HepG2 (cell line): ENCODE measurements around the gene SPATA13. TPM values are rescaled to one million over a fixed set of nuclear protein-coding genes. Genes with fewer than 3 reads are reported as not detected.

ENCODE experiments used
- ATAC-seq: fragments of 200-7000 bp; cut with Tn5 transposase; 3 replicates; pipeline ENCODE4 v1.9.1; 2020; ENCODE audit warnings: mild to moderate bottlenecking, moderate library complexity
- BruUV-seq: library from RNA; stranded (reverse); fragments of 400-500 nt; replicated peaks from 2 replicates; lab custom pipeline; 2021; lab: Mats Ljungman, UMichigan
- CTCF ChIA-PET: fragments of 300-600 bp; formaldehyde crosslinking; extraction: SDS; loops from one replicate; lab custom pipeline; 2021; ENCODE audit warnings: low total read pairs, inconsistent platforms, low intra/inter-chr PET ratio; lab: Yijun Ruan, JAX
- POLR2A ChIA-PET: fragments of 350-600 bp; sonication (Branson Sonifier 250); formaldehyde crosslinking; loops from one replicate; lab custom pipeline; 2020; ENCODE audit warnings: antibody characterized with exemption, inconsistent platforms; lab: Yijun Ruan, JAX
- DNase-seq: peaks from one replicate; pipeline ENCODE4 v3.0.0-alpha.2; 2015; ENCODE audit warnings: low spot score
- FAIRE-seq: peaks from 3 replicates; lab custom pipeline; 2011; peaks lifted over from hg19 to GRCh38; lab: Jason Lieb, UNC
- H2AFZ ChIP-seq: one replicate; pipeline ENCODE4 v1.6.1; 2011; ENCODE audit warnings: low read length, inconsistent platforms
- H3K27ac ChIP-seq: fragments of 300-600 bp; 3 replicates; pipeline ENCODE4 v1.8.0; 2011; ENCODE audit warnings: mixed run types, mild to moderate bottlenecking, mixed read lengths, low read length, inconsistent platforms; ENCODE audit not compliant: insufficient read depth; ENCODE audit errors: extremely low read length
- H3K27me3 ChIP-seq, 2 experiments: fragments of 200-600 bp in 1 of 2; 2 replicates in 1 of 2; 3 replicates in 1 of 2; pipeline versions ENCODE4 v1.6.0 to v1.8.0; 2011; ENCODE audit warnings: low read length in 2 of 2, mild to moderate bottlenecking in 2 of 2, moderate library complexity in 2 of 2, inconsistent platforms in 1 of 2; ENCODE audit not compliant: insufficient read depth in 2 of 2, control insufficient read depth in 1 of 2
- H3K36me3 ChIP-seq, 2 experiments: fragments of 200-600 bp in 1 of 2; replicated peaks in 1 of 2; 2 replicates in 1 of 2; 3 replicates in 1 of 2; pipeline versions ENCODE4 v1.5.1 to v1.8.0; 2011; ENCODE audit warnings: low read length in 2 of 2, inconsistent platforms in 1 of 2; ENCODE audit not compliant: insufficient read depth in 2 of 2, control insufficient read depth in 1 of 2
- H3K4me1 ChIP-seq: 2 replicates; pipeline ENCODE4 v1.5.1; 2012; ENCODE audit warnings: low read length, inconsistent platforms; ENCODE audit not compliant: insufficient read depth
- H3K4me2 ChIP-seq: 2 replicates; pipeline ENCODE4 v1.6.0; 2011; ENCODE audit warnings: low read depth, low read length, inconsistent platforms
- H3K4me3 ChIP-seq, 3 experiments: fragments of 200-600 bp in 1 of 3; sonication (generic), shearing (Covaris generic) in 1 of 3; replicated peaks in 1 of 3; 2 replicates each; pipeline ENCODE4 v1.5.1; 2011 to 2016; ENCODE audit warnings: low read length in 3 of 3, inconsistent platforms in 2 of 3, low read depth in 2 of 3, mild to moderate bottlenecking in 2 of 3, control low read depth in 1 of 3, mixed read lengths in 1 of 3; ENCODE audit not compliant: insufficient read depth in 1 of 3
- H3K79me2 ChIP-seq: one replicate; pipeline ENCODE4 v1.6.1; 2011; ENCODE audit warnings: low read length, inconsistent platforms; ENCODE audit not compliant: insufficient read depth
- H3K9ac ChIP-seq: 2 replicates; pipeline ENCODE4 v1.6.0; 2011; ENCODE audit warnings: mild to moderate bottlenecking, low read depth, low read length, inconsistent platforms; ENCODE audit not compliant: insufficient read depth
- H3K9me3 ChIP-seq: 2 replicates; pipeline ENCODE4 v1.5.1; 2012; ENCODE audit warnings: mild to moderate bottlenecking, low read length
- H4K20me1 ChIP-seq: 2 replicates; pipeline ENCODE4 v1.6.0; 2011; ENCODE audit warnings: inconsistent platforms, mild to moderate bottlenecking, low read length, moderate library complexity; ENCODE audit not compliant: insufficient read depth
- ARID5B ChIP-seq: IDR thresholded peaks from 2 replicates; pipeline ENCODE4 v1.4.0; 2020; ENCODE audit warnings: mild to moderate bottlenecking, missing genetic modification reagents
- EEA1 ChIP-seq: sonication (generic); formaldehyde crosslinking; IDR thresholded peaks from 2 replicates; pipeline ENCODE4 v1.5.1; 2020; ENCODE audit warnings: mild to moderate bottlenecking, missing genetic modification reagents, borderline replicate concordance
- FOXK1 ChIP-seq: sonication (generic); formaldehyde crosslinking; IDR thresholded peaks from 2 replicates; pipeline ENCODE4 v1.4.0; 2020; ENCODE audit warnings: low read depth, missing genetic modification reagents, borderline replicate concordance
- GMEB1 ChIP-seq: sonication (generic); formaldehyde crosslinking; IDR thresholded peaks from 2 replicates; pipeline ENCODE4 v1.5.1; 2020; ENCODE audit warnings: missing genetic modification reagents, mild to moderate bottlenecking, borderline replicate concordance
- HMGA1 ChIP-seq: sonication (generic); formaldehyde crosslinking; conservative IDR thresholded peaks from 2 replicates; pipeline ENCODE4 v1.4.0; 2020; ENCODE audit warnings: missing genetic modification reagents
- HOMEZ ChIP-seq: IDR thresholded peaks from 2 replicates; pipeline ENCODE4 v1.6.1; 2016; ENCODE audit warnings: low read depth
- ZMYM2 ChIP-seq: sonication (generic); formaldehyde crosslinking; IDR thresholded peaks from 2 replicates; pipeline ENCODE4 v1.8.0; 2022; ENCODE audit warnings: mild to moderate bottlenecking, missing genetic modification reagents
- ZNF609 ChIP-seq: sonication (generic); formaldehyde crosslinking; IDR thresholded peaks from 2 replicates; pipeline ENCODE4 v1.4.0; 2020; ENCODE audit warnings: mild to moderate bottlenecking, missing genetic modification reagents, borderline replicate concordance
- ZNF766 ChIP-seq: sonication (generic); formaldehyde crosslinking; IDR thresholded peaks from 2 replicates; pipeline ENCODE4 v1.5.0; 2020; ENCODE audit warnings: missing genetic modification reagents, borderline replicate concordance
- ZSCAN21 ChIP-seq: sonication (generic); formaldehyde crosslinking; IDR thresholded peaks from 2 replicates; pipeline ENCODE4 v1.8.0; 2022; ENCODE audit warnings: mild to moderate bottlenecking, missing genetic modification reagents, moderate library complexity, borderline replicate concordance
- WGBS: methylation state at CpG from one replicate; pipeline ENCODE4 v1.1.6; 2017; ENCODE audit warnings: low lambda C conversion rate; 5-methylcytosine and 5-hydroxymethylcytosine counted together
- in situ Hi-C: cut with HindIII; loops from 2 replicates; pipeline ENCODE4 v1.10.0; 2017; ENCODE audit warnings: low pct_unique_long_range_greater_than_20kb; ENCODE audit not compliant: extremely low pct_ligation_motif_present
- intact Hi-C: fragments of 100-400 bp; cut with micrococcal nuclease; formaldehyde crosslinking; loops from one replicate; pipeline ENCODE4 v1.10.0; 2022; ENCODE audit not compliant: unreplicated experiment
- polyA plus RNA-seq, 8 experiments: library from polyadenylated mRNA; depleted of rRNA in 3 of 8; stranded (reverse) in 7 of 8; unstranded in 1 of 8; fragments of >200 nt; fragmentation: Illumina TruSeq in 4 of 8; extraction: Trizol in 4 of 8; gene quantifications; 2 replicates each; pipeline versions ENCODE4 v1.2.1 to v1.2.3, GENCODE V29; 2011 to 2016; ENCODE audit warnings: low read depth in 4 of 8, missing spikeins in 1 of 8, mixed read lengths in 1 of 8; ENCODE audit not compliant: insufficient read depth in 1 of 8
- total RNA-seq, 5 experiments: library from RNA; depleted of rRNA; stranded (reverse); fragments of >200 nt; fragmentation: Illumina TruSeq; extraction: Trizol; gene quantifications; 2 replicates each; pipeline ENCODE4 v1.2.3, GENCODE V29; 2016; ENCODE audit warnings: low read depth in 1 of 5

SPATA13 gene
- total and polyA plus RNA-seq, 2 of the 13 experiments (the other 11 are each of a cell fraction or from before 2014, with no cell fraction given): 11.3 to 14.2 TPM

- H3K4me3 ChIP-seq: no peak overlapping the region
- no peaks in the 10 kb centered on the region for H3K27me3 ChIP-seq
- H3K4me2 ChIP-seq: no peak overlapping the region
- no peak overlapping the region for H3K27ac ChIP-seq
- no TSS peak for BruUV-seq
- DNase-seq: no peak
- POLR2A ChIA-PET: interaction anchor here (1.2 kb wide), 1 partner anchor 11 kb away, joined by 3 read pairs; no protein-coding TSS in a partner anchor
- H3K79me2 ChIP-seq: peaks cover 8% of the 10 kb centered on the region
- intact Hi-C loops: no loop called here
- in situ Hi-C loops: no loop called here
- WGBS: 100% methylated on average over 8 of the region's 8 CpGs
- H2AFZ ChIP-seq: no peak overlapping the region
- no peak for ATAC-seq
- H4K20me1 ChIP-seq: 0 out of 2 replicates have a peak, but pooled peaks cover 3% of the 10 kb centered on the region
- no peaks in the 10 kb centered on the region for H3K9me3 ChIP-seq
- FAIRE-seq: no peak
- H3K4me1 ChIP-seq: peaks cover 26% of the 10 kb centered on the region
- no peak overlapping the region for H3K9ac ChIP-seq
- CTCF ChIA-PET: no interaction called here
- H3K36me3 ChIP-seq: no peaks in the 10 kb centered on the region; a peak in 1 of 5 replicates
- TF ChIP-seq ZMYM2 (no peak), ZNF766 (CRISPR knock-in tag) (no peak), ZNF609 (no peak), GMEB1 (no peak), FOXK1 (no peak), HOMEZ (CRISPR knock-in tag) (no peak), EEA1 (no peak), ARID5B (no peak), HMGA1 (no peak), ZSCAN21 (no peak)
Observed at GRCh38 chr13:24194447-24194846, 33.9 kb downstream of the SPATA13 start.
